Stomach smooth muscle (tissue), 2 donors: ENCODE measurements around the gene RPS28.

ENCODE experiments used
- H3K27ac ChIP-seq: one replicate; pipeline ENCODE4 v1.7.0; 2013; ENCODE audit warnings: mild to moderate bottlenecking, low read length, inconsistent platforms
- H3K27me3 ChIP-seq, 2 donors: one replicate each; pipeline ENCODE4 v1.7.0; 2013; ENCODE audit warnings: low read length in 2 of 2; ENCODE audit not compliant: insufficient read depth in 2 of 2, control insufficient read depth in 1 of 2
- H3K36me3 ChIP-seq, 2 donors: one replicate each; pipeline ENCODE4 v1.7.0; 2013; ENCODE audit warnings: low read length in 2 of 2; ENCODE audit not compliant: control insufficient read depth in 2 of 2, insufficient read depth in 2 of 2
- H3K4me1 ChIP-seq: one replicate; pipeline ENCODE4 v1.7.0; 2013; ENCODE audit warnings: low read length; ENCODE audit not compliant: control insufficient read depth, insufficient read depth
- H3K4me3 ChIP-seq, 2 donors: one replicate each; pipeline ENCODE4 v1.7.0; 2013; ENCODE audit warnings: low read length in 2 of 2
- H3K9ac ChIP-seq, 2 donors: one replicate each; pipeline ENCODE4 v1.7.0; 2013; ENCODE audit warnings: low read length in 2 of 2, mild to moderate bottlenecking in 1 of 2
- H3K9me3 ChIP-seq, 2 donors: one replicate each; pipeline ENCODE4 v1.7.0; 2013; ENCODE audit warnings: low read length in 2 of 2; ENCODE audit not compliant: control insufficient read depth in 2 of 2
- donor health status: healthy.
- donor health status: Pancreatic carcinoma.

RPS28 gene

DNA sequence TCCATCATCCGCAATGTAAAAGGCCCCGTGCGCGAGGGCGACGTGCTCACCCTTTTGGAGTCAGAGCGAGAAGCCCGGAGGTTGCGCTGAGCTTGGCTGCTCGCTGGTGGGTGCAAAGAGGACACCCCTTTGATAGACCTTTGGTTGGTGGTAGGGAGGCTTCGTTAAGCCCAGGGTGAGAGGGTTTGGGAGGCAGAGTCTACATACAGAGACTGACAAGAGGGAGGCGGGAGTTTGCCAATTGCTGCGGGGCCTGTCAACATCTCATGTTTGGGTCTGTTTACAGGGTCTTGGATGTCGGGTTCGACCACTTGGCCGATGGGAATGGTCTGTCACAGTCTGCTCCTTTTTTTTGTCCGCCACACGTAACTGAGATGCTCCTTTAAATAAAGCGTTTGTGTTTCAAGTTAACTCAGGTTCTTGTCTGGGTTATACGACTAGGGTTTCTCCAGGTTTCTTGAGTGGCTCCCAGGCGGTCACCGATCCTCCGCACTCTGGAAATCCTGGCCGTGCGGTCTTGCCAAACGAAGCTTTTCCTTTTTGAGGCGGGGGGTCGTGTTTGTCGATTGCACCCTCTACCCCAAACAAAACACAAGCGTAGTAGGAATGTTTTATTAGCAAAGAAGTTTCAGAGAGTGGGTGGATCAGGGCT, 816 bp downstream of the RPS28 start:
- Histone ChIP-seq H3K9me3 (no peaks in the 10 kb centered on the region), H3K9ac (peak overlapping the region; percentile 97 to 98), H3K36me3 (peaks cover 5 to 11% of the 10 kb centered on the region in 2 donors), H3K27ac (peak overlapping the region; percentile 88), H3K27me3 (no peaks in the 10 kb centered on the region), H3K4me1 (peaks cover 22% of the 10 kb centered on the region), H3K4me3 (peak overlapping the region; percentile 95 to 99)

- H3K9ac ChIP-seq = peak overlapping the region; percentile 51 to 98
- peaks cover 22% of the 10 kb centered on the region for H3K4me1 ChIP-seq
- no peaks in the 10 kb centered on the region for H3K9me3 ChIP-seq
- H3K27me3 ChIP-seq = no peaks in the 10 kb centered on the region
- peaks cover 5 to 11% of the 10 kb centered on the region in 2 donors for H3K36me3 ChIP-seq
- peak overlapping the region; percentile 88 for H3K27ac ChIP-seq
- peak overlapping the region; percentile 95 to 99 for H3K4me3 ChIP-seq
Observed at GRCh38 chr19:8322638-8322997, 1.3 kb downstream of the RPS28 start.

DNA sequence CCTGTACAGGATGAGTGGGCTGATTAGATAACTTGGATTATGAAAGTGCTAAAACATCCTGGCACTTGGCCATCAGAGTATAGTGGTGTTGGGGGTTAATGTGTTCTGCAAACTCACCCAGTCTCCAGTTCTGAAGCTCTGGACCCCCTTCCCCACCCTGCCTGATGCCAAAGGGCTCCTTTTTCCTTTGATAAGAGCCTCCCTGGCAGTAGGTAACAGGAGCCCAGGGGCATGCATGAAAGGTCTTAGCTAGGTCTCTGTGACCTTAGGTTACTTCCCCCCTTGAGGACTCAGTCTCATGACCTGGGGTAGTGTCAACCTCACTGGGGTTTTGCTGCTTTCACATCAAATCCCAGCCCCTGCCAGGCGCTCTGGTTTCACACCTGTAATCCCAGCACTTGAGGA, 2.5 kb downstream of the RPS28 start:
- Histone ChIP-seq H3K36me3 (peaks cover 5 to 11% of the 10 kb centered on the region in 2 donors), H3K4me1 (peaks cover 22% of the 10 kb centered on the region), H3K27me3 (no peaks in the 10 kb centered on the region), H3K9ac (no peak overlapping the region), H3K4me3 (no peak overlapping the region), H3K27ac (no peak overlapping the region), H3K9me3 (no peaks in the 10 kb centered on the region)

GRCh38 chr19:8324186-8325050, 3.1 kb downstream of the RPS28 start:
- H3K27ac ChIP-seq = no peak overlapping the region

DNA sequence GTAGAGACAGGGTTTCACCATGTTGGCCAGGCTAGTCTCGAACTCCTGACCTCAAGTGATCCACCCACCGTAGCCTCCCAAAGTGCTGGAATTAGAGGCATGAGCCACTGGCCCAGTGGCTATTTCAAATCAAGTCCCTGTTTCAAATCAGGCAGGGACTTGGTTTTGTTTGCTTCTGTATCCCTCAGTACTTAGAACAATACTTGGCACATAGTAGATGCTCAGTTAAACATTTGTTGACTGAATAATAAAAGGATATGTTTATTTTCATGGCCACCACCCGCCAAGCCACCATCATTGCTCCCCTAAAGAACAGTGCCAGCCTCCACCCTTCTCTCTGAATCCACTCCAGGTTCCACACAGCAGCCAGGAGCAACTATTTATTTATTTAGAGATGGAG, 4.2 kb downstream of the RPS28 start:
- no peak overlapping the region for H3K9ac ChIP-seq
- H3K27me3 ChIP-seq = no peaks in the 10 kb centered on the region
- H3K9me3 ChIP-seq = no peaks in the 10 kb centered on the region
- no peak overlapping the region for H3K27ac ChIP-seq
- H3K36me3 ChIP-seq = peaks cover 5 to 11% of the 10 kb centered on the region in 2 donors
- H3K4me1 ChIP-seq = peaks cover 15% of the 10 kb centered on the region
- H3K4me3 ChIP-seq = no peak overlapping the region

More at GRCh38 chr19:8324186-8325050, 3.1 kb downstream of the RPS28 start:
- H3K27me3 ChIP-seq = no peaks in the 10 kb centered on the region
- peaks cover 5 to 11% of the 10 kb centered on the region in 2 donors for H3K36me3 ChIP-seq
- no peak overlapping the region for H3K4me3 ChIP-seq
- no peak overlapping the region for H3K9ac ChIP-seq
- H3K4me1 ChIP-seq = peaks cover 22% of the 10 kb centered on the region
- no peaks in the 10 kb centered on the region for H3K9me3 ChIP-seq

- Histone ChIP-seq H3K4me1 (peaks cover 15% of the 10 kb centered on the region), H3K4me3 (no peak overlapping the region), H3K36me3 (peaks cover 0 to 2% of the 10 kb centered on the region in 2 donors), H3K9ac (no peak overlapping the region), H3K27me3 (peaks cover 15 to 21% of the 10 kb centered on the region in 2 donors), H3K9me3 (no peaks in the 10 kb centered on the region), H3K27ac (no peak overlapping the region)
Observed at GRCh38 chr19:8329996-8330395, 8.7 kb downstream of the RPS28 start.

- peaks cover 15 to 32% of the 10 kb centered on the region in 2 donors for H3K27me3 ChIP-seq
- H3K9me3 ChIP-seq = no peaks in the 10 kb centered on the region
- H3K4me3 ChIP-seq = no peak overlapping the region
- H3K36me3 ChIP-seq = peaks cover 0 to 2% of the 10 kb centered on the region in 2 donors
- H3K9ac ChIP-seq = no peak overlapping the region
- H3K27ac ChIP-seq = no peak overlapping the region
- H3K4me1 ChIP-seq = peaks cover 19% of the 10 kb centered on the region
Observed at GRCh38 chr19:8331263-8331845, 10.1 kb downstream of the RPS28 start.

- Histone ChIP-seq H3K27ac (no peak overlapping the region), H3K36me3 (no peaks in the 10 kb centered on the region), H3K4me1 (peaks cover 19% of the 10 kb centered on the region), H3K9me3 (no peaks in the 10 kb centered on the region), H3K27me3 (peaks cover 22 to 36% of the 10 kb centered on the region in 2 donors), H3K4me3 (no peak overlapping the region), H3K9ac (no peak overlapping the region)
Observed at GRCh38 chr19:8332976-8333766, 11.9 kb downstream of the RPS28 start.

- H3K9me3 ChIP-seq = no peaks in the 10 kb centered on the region
- peaks cover 24 to 36% of the 10 kb centered on the region in 2 donors for H3K27me3 ChIP-seq
- peaks cover 19% of the 10 kb centered on the region for H3K4me1 ChIP-seq
- H3K4me3 ChIP-seq = no peak overlapping the region
- no peak overlapping the region for H3K27ac ChIP-seq
- no peak overlapping the region for H3K9ac ChIP-seq
- H3K36me3 ChIP-seq = no peaks in the 10 kb centered on the region
Observed at GRCh38 chr19:8333767-8334457, 12.6 kb downstream of the RPS28 start.
